CD14-positive monocyte (primary cell): Measurements from ENCODE around the gene HSBP1L1. TPM values are rescaled to one million over a fixed set of nuclear protein-coding genes. Genes with fewer than 3 reads are reported as not detected.

Source experiments
- DNase-seq, 3 donors: peaks; one replicate each; pipeline ENCODE4 v3.0.0-alpha.2; 2011 to 2022
- H2AFZ ChIP-seq: 2 replicates; pipeline ENCODE4 v1.6.0; 2012; ENCODE audit warnings: mild to moderate bottlenecking, low read depth, low read length, inconsistent platforms; ENCODE audit not compliant: insufficient read depth, poor library complexity, severe bottlenecking
- H3K27ac ChIP-seq, 2 donors: 1 replicate in 1 of 2; 2 replicates in 1 of 2; pipeline ENCODE4 v1.5.1; 2012 to 2013; ENCODE audit warnings: low read length in 2 of 2, control low read depth in 1 of 2, inconsistent platforms in 1 of 2, low read depth in 1 of 2, mild to moderate bottlenecking in 1 of 2
- H3K27me3 ChIP-seq, 2 donors: one replicate each; pipeline versions ENCODE4 v1.6.0 to v1.6.1; 2011 to 2013; ENCODE audit warnings: low read length in 2 of 2; ENCODE audit not compliant: control insufficient read depth in 2 of 2, insufficient read depth in 2 of 2
- H3K36me3 ChIP-seq, 2 donors: replicated peaks in 1 of 2; 1 replicate in 1 of 2; 2 replicates in 1 of 2; pipeline versions ENCODE4 v1.5.1 to v1.6.1; 2012 to 2013; ENCODE audit warnings: low read length in 2 of 2, control low read depth in 1 of 2, inconsistent platforms in 1 of 2, mild to moderate bottlenecking in 1 of 2; ENCODE audit not compliant: insufficient read depth in 2 of 2, control insufficient read depth in 1 of 2
- H3K4me1 ChIP-seq, 2 donors: 1 replicate in 1 of 2; 2 replicates in 1 of 2; pipeline versions ENCODE4 v1.5.1 to v1.6.1; 2012 to 2013; ENCODE audit warnings: low read length in 2 of 2, control low read depth in 1 of 2, inconsistent platforms in 1 of 2, mild to moderate bottlenecking in 1 of 2, moderate library complexity in 1 of 2; ENCODE audit not compliant: insufficient read depth in 2 of 2, control insufficient read depth in 1 of 2
- H3K4me2 ChIP-seq: replicated peaks from 2 replicates; pipeline ENCODE3; 2012; ENCODE audit warnings: low read length, moderate library complexity, mild to moderate bottlenecking; ENCODE audit not compliant: poor library complexity, severe bottlenecking; ENCODE audit errors: extremely low read depth
- H3K4me3 ChIP-seq, 3 experiments: fragments of 200-600 bp in 1 of 3; sonication (generic) in 1 of 3; replicated peaks in 1 of 3; 1 replicate in 2 of 3; 2 replicates in 1 of 3; pipeline ENCODE4 v1.5.1; 2011 to 2013; ENCODE audit warnings: low read length in 3 of 3, mild to moderate bottlenecking in 3 of 3, control low read depth in 2 of 3, low read depth in 2 of 3, inconsistent platforms in 1 of 3, moderate library complexity in 1 of 3
- H3K79me2 ChIP-seq: 2 replicates; pipeline ENCODE4 v1.6.0; 2012; ENCODE audit warnings: mild to moderate bottlenecking, control low read depth, inconsistent platforms, low read length, moderate library complexity; ENCODE audit not compliant: insufficient read depth
- H3K9ac ChIP-seq: 2 replicates; pipeline ENCODE4 v1.6.0; 2017; ENCODE audit warnings: low read length, mild to moderate bottlenecking; ENCODE audit not compliant: insufficient read depth, poor library complexity, severe bottlenecking
- H3K9me3 ChIP-seq, 2 donors: replicated peaks in 1 of 2; 1 replicate in 1 of 2; 2 replicates in 1 of 2; pipeline versions ENCODE4 v1.5.1 to v1.6.1; 2012 to 2013; ENCODE audit warnings: low read length in 2 of 2, control low read depth in 1 of 2; ENCODE audit not compliant: control insufficient read depth in 1 of 2, insufficient read depth in 1 of 2
- H4K20me1 ChIP-seq: 2 replicates; pipeline ENCODE4 v1.6.0; 2012; ENCODE audit warnings: mild to moderate bottlenecking, low read length, control low read depth, moderate library complexity; ENCODE audit not compliant: insufficient read depth
- H3K27ac Mint-ChIP-seq, 7 donors: one replicate each; pipeline ENCODE4 v1.8.0; 2020; ENCODE audit warnings: mild to moderate bottlenecking in 7 of 7, mixed read lengths in 7 of 7, moderate library complexity in 6 of 7, inconsistent platforms in 2 of 7
- H3K27me3 Mint-ChIP-seq, 3 donors: one replicate each; pipeline ENCODE4 v1.8.0; 2021 to 2022; ENCODE audit warnings: low read depth in 3 of 3, mild to moderate bottlenecking in 3 of 3, mixed read lengths in 3 of 3, moderate library complexity in 3 of 3, inconsistent platforms in 1 of 3
- H3K36me3 Mint-ChIP-seq, 2 donors: one replicate each; pipeline ENCODE4 v1.8.0; 2020; ENCODE audit warnings: mixed read lengths in 2 of 2, inconsistent platforms in 1 of 2, mild to moderate bottlenecking in 1 of 2
- H3K4me1 Mint-ChIP-seq: one replicate; pipeline ENCODE4 v1.8.0; 2020; ENCODE audit warnings: mild to moderate bottlenecking, mixed read lengths
- H3K4me3 Mint-ChIP-seq, 2 donors: one replicate each; pipeline ENCODE4 v1.8.0; 2020; ENCODE audit warnings: mild to moderate bottlenecking in 2 of 2, mixed read lengths in 2 of 2, moderate library complexity in 1 of 2
- H3K9me3 Mint-ChIP-seq, 7 donors: one replicate each; pipeline ENCODE4 v1.8.0; 2020 to 2022; ENCODE audit warnings: mixed read lengths in 7 of 7, mild to moderate bottlenecking in 6 of 7, moderate library complexity in 6 of 7, inconsistent platforms in 2 of 7
- CTCF ChIP-seq: fragments of 200-600 bp; IDR thresholded peaks from one replicate; pipeline ENCODE4 v1.8.0; 2022; ENCODE audit warnings: antibody characterized with exemption, mild to moderate bottlenecking
- WGBS: methylation state at CpG from one replicate; pipeline ENCODE4 v1.1.5; 2013; ENCODE audit warnings: missing lambda C conversion rate; ENCODE audit not compliant: insufficient coverage; 5-methylcytosine and 5-hydroxymethylcytosine counted together
- intact Hi-C, 2 donors: fragments of 100-400 bp; cut with micrococcal nuclease; formaldehyde crosslinking; loops; one replicate each; pipeline versions ENCODE4 v1.15.0 to v1.15.1; 2023
- polyA plus RNA-seq, 3 donors: library from polyadenylated mRNA; depleted of rRNA in 1 of 3; unstranded in 2 of 3; stranded (reverse) in 1 of 3; fragments of 300-500 nt in 2 of 3; fragments of >200 nt in 1 of 3; fragmentation: Illumina TruSeq in 2 of 3; gene quantifications; 1 replicate in 2 of 3; 2 replicates in 1 of 3; pipeline ENCODE4 v1.2.3, GENCODE V29; 2012 to 2021

The HSBP1L1 gene
- polyA plus RNA-seq, 3 donors, result 2.5 to 13.2 (median 10.8) TPM

DNA sequence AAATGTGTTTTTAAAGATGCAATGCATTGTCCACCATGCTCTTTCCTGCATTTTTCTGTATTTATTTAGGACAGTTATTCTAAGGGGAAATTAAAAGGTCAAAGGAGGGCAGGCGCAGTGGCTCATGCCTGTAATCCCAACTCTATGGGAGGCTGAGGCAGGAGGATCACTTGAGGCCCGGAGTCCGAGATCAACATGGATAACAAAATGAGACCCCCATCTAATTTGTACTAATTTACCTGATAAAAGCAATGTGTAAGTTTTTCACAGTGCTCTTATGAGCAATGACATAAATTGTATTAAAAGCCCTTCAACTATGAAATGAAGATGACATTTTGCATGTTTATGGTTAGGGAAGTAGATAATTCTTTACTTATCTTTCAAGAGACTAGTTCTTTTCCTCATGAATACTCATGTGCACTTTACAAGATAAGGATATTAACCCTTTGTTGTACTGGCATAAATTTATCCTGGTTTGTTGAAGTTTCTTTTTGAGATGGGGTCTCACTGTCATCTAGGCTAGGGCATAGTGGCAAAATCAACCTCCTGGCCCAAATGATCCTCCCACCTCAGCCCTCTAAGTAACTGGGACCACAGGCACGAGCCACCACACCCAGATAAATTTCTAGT, 9.7 kb downstream of the HSBP1L1 start:
- H3K27ac ChIP-seq, result no peak overlapping the region
- no peak overlapping the region for H2AFZ ChIP-seq
- no peaks in the 10 kb centered on the region for H3K9me3 ChIP-seq
- DNase-seq, result no peak
- H3K27me3 ChIP-seq, result no peaks in the 10 kb centered on the region
- no peaks in the 10 kb centered on the region for H3K4me1 ChIP-seq
- H3K27me3 Mint-ChIP-seq, result peaks cover 0 to 1% (median 0%) of the 10 kb centered on the region in 3 donors
- H3K9ac ChIP-seq, result no peak overlapping the region
- H3K36me3 Mint-ChIP-seq, result peaks cover 68 to 86% of the 10 kb centered on the region in 2 donors
- intact Hi-C loops, result no loop called here
- H4K20me1 ChIP-seq, result peaks cover 85% of the 10 kb centered on the region
- H3K79me2 ChIP-seq, result peaks cover 64% of the 10 kb centered on the region
- H3K36me3 ChIP-seq, result peaks cover 57 to 91% of the 10 kb centered on the region in 2 donors
- no peak for TF ChIP-seq CTCF
- 80% methylated on average over 1 of the region's 4 CpGs for WGBS
- no peak overlapping the region for H3K4me3 Mint-ChIP-seq
- peaks cover 4% of the 10 kb centered on the region for H3K4me1 Mint-ChIP-seq
- no peaks in the 10 kb centered on the region for H3K9me3 Mint-ChIP-seq
- H3K4me3 ChIP-seq, result no peak overlapping the region
- no peak overlapping the region for H3K4me2 ChIP-seq
- no peak overlapping the region for H3K27ac Mint-ChIP-seq

DNA sequence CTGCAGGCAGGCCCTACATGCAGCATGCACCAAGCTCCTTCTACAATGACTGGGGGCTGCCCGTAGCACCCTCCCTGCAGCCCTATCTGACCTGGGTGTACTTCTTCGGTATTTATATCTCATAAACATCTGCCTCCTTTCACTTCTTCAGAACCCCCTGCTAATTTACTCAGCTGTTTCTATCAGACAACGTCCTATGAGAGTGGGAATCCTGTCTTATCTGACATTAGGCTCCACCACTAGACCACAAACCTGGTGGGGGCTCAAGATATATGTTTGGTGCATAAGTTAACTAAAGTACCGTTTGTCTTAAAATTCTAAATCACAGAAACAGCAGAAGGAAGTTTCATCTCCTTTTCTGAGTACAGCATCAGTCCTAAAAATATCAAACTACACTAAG, 10.6 kb downstream of the HSBP1L1 start:
- H3K4me3 Mint-ChIP-seq, result peak overlapping the region in 1 of 2 donors; percentile 45
- peak overlapping the region in 2 of 7 donors; percentile 10 to 16 for H3K27ac Mint-ChIP-seq
- no peak overlapping the region for H3K4me3 ChIP-seq
- H3K4me1 ChIP-seq, result no peaks in the 10 kb centered on the region
- H2AFZ ChIP-seq, result no peak overlapping the region
- H4K20me1 ChIP-seq, result peaks cover 94% of the 10 kb centered on the region
- no peaks in the 10 kb centered on the region for H3K9me3 Mint-ChIP-seq
- peaks cover 5% of the 10 kb centered on the region for H3K4me1 Mint-ChIP-seq
- no peak overlapping the region for H3K4me2 ChIP-seq
- peaks cover 0 to 1% (median 0%) of the 10 kb centered on the region in 3 donors for H3K27me3 Mint-ChIP-seq
- no peaks in the 10 kb centered on the region for H3K27me3 ChIP-seq
- 100% methylated on average over 2 of the region's 4 CpGs for WGBS
- no peaks in the 10 kb centered on the region for H3K9me3 ChIP-seq
- peaks cover 75 to 87% of the 10 kb centered on the region in 2 donors for H3K36me3 Mint-ChIP-seq
- H3K79me2 ChIP-seq, result peaks cover 73% of the 10 kb centered on the region
- TF ChIP-seq CTCF, result no peak
- intact Hi-C loops, result no loop called here
- H3K36me3 ChIP-seq, result peaks cover 56 to 92% of the 10 kb centered on the region in 2 donors
- no peak overlapping the region for H3K9ac ChIP-seq
- H3K27ac ChIP-seq, result peak overlapping the region in 1 of 2 donors; percentile 23
- DNase-seq, result no peak
